ENCODE data around the gene PLD1.

Gene PLD1

GRCh38 chr3:171786997-171787396 is 23.3 kb downstream of the PLD1 start:
- Histone ChIP-seq H3K9me3 (no peaks in the 10 kb centered on the region), H3K27me3 (no peaks in the 10 kb centered on the region), H3K36me3 (no peaks in the 10 kb centered on the region), H3K4me1 (no peaks in the 10 kb centered on the region), H3K4me3 (ENCODE audit: low read depth, low read length) (no peak overlapping the region)
- no peak for DNase-seq
- no peak for TF ChIP-seq CTCF (IDR thresholded peaks at IDR 0.05; ENCODE audit: low read depth, low read length)

GRCh38 chr3:171784937-171785336 is 25.3 kb downstream of the PLD1 start:
- Histone ChIP-seq H3K9me3 (no peaks in the 10 kb centered on the region), H3K4me1 (no peaks in the 10 kb centered on the region), H3K36me3 (no peaks in the 10 kb centered on the region), H3K4me3 (ENCODE audit: low read depth, low read length) (no peak overlapping the region), H3K27me3 (no peaks in the 10 kb centered on the region)
- no peak for DNase-seq
- TF ChIP-seq CTCF (IDR thresholded peaks at IDR 0.05; ENCODE audit: low read depth, low read length), result no peak

GRCh38 chr3:171784387-171784786 is 25.9 kb downstream of the PLD1 start:
- no peak for TF ChIP-seq CTCF (IDR thresholded peaks at IDR 0.05; ENCODE audit: low read depth, low read length)
- Histone ChIP-seq H3K4me1 (no peaks in the 10 kb centered on the region), H3K27me3 (no peaks in the 10 kb centered on the region), H3K36me3 (no peaks in the 10 kb centered on the region), H3K4me3 (ENCODE audit: low read depth, low read length) (no peak overlapping the region), H3K9me3 (no peaks in the 10 kb centered on the region)
- no peak for DNase-seq

- no peak for DNase-seq
- no peak overlapping the region for H3K4me3 ChIP-seq (ENCODE audit: low read depth, low read length)
- H3K9me3 ChIP-seq, result no peaks in the 10 kb centered on the region
- no peak for TF ChIP-seq CTCF (IDR thresholded peaks at IDR 0.05; ENCODE audit: low read depth, low read length)
- no peaks in the 10 kb centered on the region for H3K36me3 ChIP-seq
- no peaks in the 10 kb centered on the region for H3K4me1 ChIP-seq
- H3K27me3 ChIP-seq, result no peaks in the 10 kb centered on the region
These were observed 26.7 kb downstream of the PLD1 start for GRCh38 chr3:171783626-171784025.

GRCh38 chr3:171783086-171783485 is 27.2 kb downstream of the PLD1 start:
- no peaks in the 10 kb centered on the region for H3K36me3 ChIP-seq
- no peak for DNase-seq
- no peak overlapping the region for H3K4me3 ChIP-seq (ENCODE audit: low read depth, low read length)
- H3K27me3 ChIP-seq, result no peaks in the 10 kb centered on the region
- TF ChIP-seq CTCF (IDR thresholded peaks at IDR 0.05; ENCODE audit: low read depth, low read length), result no peak
- no peaks in the 10 kb centered on the region for H3K4me1 ChIP-seq
- no peaks in the 10 kb centered on the region for H3K9me3 ChIP-seq

GRCh38 chr3:171782617-171783016 is 27.7 kb downstream of the PLD1 start:
- no peaks in the 10 kb centered on the region for H3K36me3 ChIP-seq
- DNase-seq, result no peak
- H3K4me1 ChIP-seq, result no peaks in the 10 kb centered on the region
- no peak overlapping the region for H3K4me3 ChIP-seq (ENCODE audit: low read depth, low read length)
- H3K27me3 ChIP-seq, result no peaks in the 10 kb centered on the region
- H3K9me3 ChIP-seq, result no peaks in the 10 kb centered on the region
- no peak for TF ChIP-seq CTCF (IDR thresholded peaks at IDR 0.05; ENCODE audit: low read depth, low read length)

All from BE2C (cell line).